HAP-1 (cell line): ENCODE data around the gene EIF1AD.
"Not testable (repeated sequence)": the region's sequence is repeated elsewhere in the genome, so short reads cannot be mapped to it uniquely, and the experiment has no call there.

Experiments used
- DNase-seq, 2 experiments: peaks; one replicate each; pipeline ENCODE4 v3.0.0-alpha.2; 2016 to 2020; ENCODE audit warnings: low spot score in 2 of 2
- H3K27me3 ChIP-seq: fragments of 250-450 bp; sonication (Bioruptor Pico); 2 replicates; pipeline ENCODE4 v1.5.1; 2020; ENCODE audit warnings: low read depth, mild to moderate bottlenecking, moderate library complexity
- H3K36me3 ChIP-seq: fragments of 250-450 bp; sonication (Bioruptor Pico); replicated peaks from 2 replicates; pipeline ENCODE4 v1.5.1; 2020; ENCODE audit warnings: mild to moderate bottlenecking
- H3K4me1 ChIP-seq: fragments of 250-450 bp; sonication (Bioruptor Pico); 2 replicates; pipeline ENCODE4 v1.5.1; 2020; ENCODE audit warnings: mild to moderate bottlenecking
- H3K4me3 ChIP-seq: fragments of 250-450 bp; sonication (Bioruptor Pico); 2 replicates; pipeline ENCODE4 v1.5.1; 2020; ENCODE audit warnings: mild to moderate bottlenecking, moderate library complexity
- H3K9me3 ChIP-seq: fragments of 250-450 bp; sonication (Bioruptor Pico); 2 replicates; pipeline ENCODE4 v1.5.1; 2020; ENCODE audit warnings: mild to moderate bottlenecking, moderate library complexity
- in situ Hi-C: fragments of 300-500 bp; cut with MboI; formaldehyde crosslinking; loops from 3 replicates; pipeline ENCODE4 v1.14.3; 2020; ENCODE audit warnings: low sequenced_read_pairs, inconsistent platforms, mixed read lengths

Gene EIF1AD

GRCh38 chr11:65961267-65962140, 40.5 kb downstream of the EIF1AD start, which contains the start of gene SART1:
TSS of gene SART1 (plus strand) at chr11:65961734. CDS start at chr11:65961781, 47 bp downstream.
- no peaks in the 10 kb centered on the region for H3K27me3 ChIP-seq
- in situ Hi-C loops: no loop called here
- peaks cover 13% of the 10 kb centered on the region for H3K4me1 ChIP-seq
- peak; percentile 95 to 98 for DNase-seq
- peak within 1 kb of the TSS; percentile 92 for H3K4me3 ChIP-seq
- H3K9me3 ChIP-seq: no peaks in the 10 kb centered on the region
- H3K36me3 ChIP-seq: peaks cover 32% of the 10 kb centered on the region

DNA sequence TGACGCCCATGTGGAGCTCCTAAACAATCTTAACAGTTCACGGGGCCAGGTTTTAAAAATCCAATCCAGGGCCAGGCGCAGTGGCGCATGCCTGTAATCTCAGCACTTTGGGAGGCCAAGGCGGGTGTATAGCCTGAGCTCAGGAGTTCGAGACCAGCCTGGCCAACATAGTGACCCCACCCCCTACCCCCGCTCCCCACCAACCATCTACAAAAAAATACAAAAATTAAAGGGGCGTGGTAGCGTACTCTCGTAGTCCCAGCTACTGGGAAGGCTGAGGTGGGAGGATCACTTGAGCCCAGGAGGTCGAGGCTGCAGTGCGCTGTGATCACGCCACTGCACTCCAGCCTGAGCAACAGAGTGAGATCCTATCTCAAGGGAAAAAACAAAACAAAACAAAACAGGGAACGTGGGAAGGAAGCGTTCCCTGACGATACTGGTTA, 41.1 kb downstream of the EIF1AD start:
- Histone ChIP-seq H3K27me3 (no peaks in the 10 kb centered on the region), H3K36me3 (peaks cover 25% of the 10 kb centered on the region), H3K9me3 (no peaks in the 10 kb centered on the region), H3K4me3 (peak overlapping the region; percentile 92), H3K4me1 (peaks cover 13% of the 10 kb centered on the region)
- DNase-seq: no peak
- in situ Hi-C loops: no loop called here

DNA sequence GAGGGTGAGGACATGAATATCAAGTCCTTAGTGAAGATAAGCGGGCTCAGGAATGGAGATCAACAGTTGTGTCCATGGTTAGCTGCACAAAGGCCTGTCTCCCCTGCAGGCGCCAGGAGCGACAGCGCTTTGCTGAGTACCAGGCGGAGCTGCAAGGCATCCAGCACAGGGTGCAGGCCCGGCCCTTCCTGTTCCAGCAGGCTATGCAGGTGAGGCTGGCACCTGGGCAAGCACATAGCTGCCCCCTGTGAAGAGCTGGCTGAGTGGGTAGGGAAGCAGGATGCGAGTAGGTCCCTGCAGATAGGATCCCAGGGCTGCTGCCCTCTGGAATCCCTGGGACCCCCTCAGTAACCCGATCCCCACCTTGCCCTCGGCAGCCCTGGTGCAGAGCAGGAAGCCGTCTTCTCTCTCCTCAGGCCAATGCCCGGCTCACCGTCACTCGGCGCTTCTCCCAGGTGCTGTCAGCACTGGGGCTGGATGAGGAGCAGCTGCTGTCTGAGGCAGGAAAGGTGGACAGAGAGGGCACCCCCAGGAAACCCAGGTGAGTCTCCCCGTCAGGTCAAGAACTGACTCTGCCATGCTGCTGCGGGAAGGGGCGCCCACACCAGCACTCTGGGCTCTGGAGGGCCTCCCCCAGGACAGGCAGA, 43.1 kb downstream of the EIF1AD start:
- Histone ChIP-seq H3K36me3 (peaks cover 6% of the 10 kb centered on the region), H3K4me1 (peaks cover 13% of the 10 kb centered on the region), H3K9me3 (no peaks in the 10 kb centered on the region), H3K4me3 (no peak overlapping the region), H3K27me3 (no peaks in the 10 kb centered on the region)
- no peak for DNase-seq
- in situ Hi-C loops: no loop called here

DNA sequence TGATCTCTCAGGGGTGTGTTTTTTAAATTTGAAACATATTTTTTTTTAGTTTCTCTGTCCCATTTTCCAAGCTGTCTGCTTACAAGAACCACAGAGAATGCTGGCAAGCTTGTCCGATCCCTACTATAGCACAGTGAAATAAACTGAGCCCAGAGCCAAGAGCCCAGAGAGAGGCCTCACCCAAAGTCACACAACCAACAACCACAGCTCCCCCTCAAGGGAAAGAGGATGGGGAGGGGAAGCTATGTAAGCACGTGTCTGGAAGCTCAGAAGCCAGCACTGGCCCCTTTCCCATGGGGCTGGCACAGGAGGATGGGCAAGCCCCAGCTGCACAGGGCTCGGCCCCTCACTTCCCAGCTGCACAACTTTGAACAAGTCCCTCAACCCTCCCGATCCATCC, 43.7 kb downstream of the EIF1AD start:
- Histone ChIP-seq H3K4me1 (peaks cover 13% of the 10 kb centered on the region), H3K4me3 (no peak overlapping the region), H3K27me3 (no peaks in the 10 kb centered on the region), H3K36me3 (peaks cover 2% of the 10 kb centered on the region), H3K9me3 (no peaks in the 10 kb centered on the region)
- in situ Hi-C loops: no loop called here
- no peak for DNase-seq

DNA sequence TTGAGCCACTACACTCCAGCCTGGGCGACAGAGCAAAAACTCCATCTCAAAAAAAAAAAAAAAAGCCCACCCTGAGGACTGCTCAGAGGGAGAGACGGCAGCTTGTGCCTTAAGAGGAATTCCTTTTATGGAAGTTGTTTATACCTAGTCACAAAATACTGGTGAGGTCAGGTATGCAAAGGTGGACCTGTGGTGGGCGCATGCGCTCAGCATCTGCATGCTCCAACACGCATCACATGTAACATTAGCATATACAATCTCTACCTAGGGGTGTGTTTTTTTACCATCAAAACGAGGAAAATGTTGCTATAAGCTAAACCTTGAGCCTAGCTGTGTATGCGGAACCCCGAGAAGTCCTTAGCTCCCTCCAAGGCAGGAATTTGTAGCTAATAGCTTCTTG, 47.2 kb downstream of the EIF1AD start:
- DNase-seq: no peak
- in situ Hi-C loops: no loop called here
- Histone ChIP-seq H3K9me3 (no peaks in the 10 kb centered on the region), H3K4me1 (no peaks in the 10 kb centered on the region), H3K36me3 (no peaks in the 10 kb centered on the region), H3K27me3 (no peaks in the 10 kb centered on the region), H3K4me3 (no peak overlapping the region)

DNA sequence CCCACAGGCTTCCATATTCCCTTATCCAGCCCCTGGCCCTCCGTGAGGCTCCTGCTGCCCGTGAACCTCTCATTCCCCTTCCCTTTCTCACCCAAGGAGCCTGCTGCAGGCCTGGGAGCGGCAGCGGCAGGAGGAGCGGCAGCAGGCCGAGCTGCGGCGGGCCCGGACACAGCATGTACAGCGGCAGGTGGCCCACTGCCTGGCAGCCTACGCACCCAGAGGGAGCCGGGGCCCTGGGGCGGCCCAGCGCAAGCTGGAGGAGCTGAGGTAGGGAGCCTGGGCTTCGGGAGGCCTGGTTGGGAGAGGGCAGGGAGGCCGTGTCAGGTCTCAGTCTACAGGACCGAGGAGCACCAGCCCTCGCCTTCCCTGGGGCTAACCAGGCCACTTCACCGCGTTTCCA, 48.5 kb downstream of the EIF1AD start:
- H3K9me3 ChIP-seq: no peaks in the 10 kb centered on the region
- in situ Hi-C loops: no loop called here
- H3K27me3 ChIP-seq: no peaks in the 10 kb centered on the region
- DNase-seq: no peak
- no peak overlapping the region for H3K4me3 ChIP-seq
- no peaks in the 10 kb centered on the region for H3K4me1 ChIP-seq
- no peaks in the 10 kb centered on the region for H3K36me3 ChIP-seq

GRCh38 chr11:65952052-65952521, 49.9 kb downstream of the EIF1AD start:
- Histone ChIP-seq H3K4me1 (no peaks in the 10 kb centered on the region), H3K27me3 (no peaks in the 10 kb centered on the region), H3K9me3 (no peaks in the 10 kb centered on the region), H3K36me3 (no peaks in the 10 kb centered on the region), H3K4me3 (no peak overlapping the region)
- no peak for DNase-seq
- in situ Hi-C loops: no loop called here

DNA sequence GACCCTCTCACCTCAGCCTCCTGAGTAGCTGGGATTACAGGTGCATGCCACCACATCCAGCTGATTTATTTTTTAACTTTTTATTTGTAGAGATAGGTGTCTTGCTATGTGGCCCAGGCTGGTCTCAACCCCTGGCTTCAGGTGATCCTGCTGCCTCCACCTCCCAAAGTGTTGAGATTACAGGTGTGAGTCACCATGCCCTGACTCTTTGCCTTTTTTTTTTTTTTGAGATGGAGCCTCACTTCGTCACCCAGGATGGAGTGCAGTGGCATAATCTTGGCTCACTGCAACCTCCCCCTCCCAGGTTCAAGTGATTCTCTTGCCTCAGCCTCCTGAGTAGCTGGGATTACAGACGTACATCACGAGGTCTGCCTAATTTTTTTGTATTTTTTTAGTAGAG, 50.3 kb downstream of the EIF1AD start:
- in situ Hi-C loops, H3K4me3 ChIP-seq, H3K27me3 ChIP-seq, H3K36me3 ChIP-seq, H3K9me3 ChIP-seq, DNase-seq, H3K4me1 ChIP-seq: not testable (repeated sequence)

DNA sequence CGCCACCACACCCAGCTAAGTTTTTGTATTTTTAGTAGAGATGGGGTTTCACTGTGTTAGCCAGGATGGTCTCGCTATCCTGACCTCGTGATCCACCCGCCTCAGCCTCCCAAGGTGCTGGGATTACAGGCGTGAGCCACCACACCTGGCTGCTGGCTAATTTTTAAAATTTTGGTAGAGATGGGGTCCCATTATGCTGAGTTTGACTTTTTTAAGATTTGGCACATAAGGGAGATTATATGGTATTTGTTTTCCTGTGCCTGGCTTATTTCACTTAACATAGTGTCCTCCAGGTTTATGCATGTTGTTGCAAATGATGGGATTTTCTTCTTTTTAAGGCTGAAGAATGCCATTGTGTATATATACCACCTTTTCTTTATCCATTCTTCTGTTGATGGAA, 51.2 kb downstream of the EIF1AD start:
- H3K4me3 ChIP-seq, in situ Hi-C loops, H3K36me3 ChIP-seq, H3K9me3 ChIP-seq, DNase-seq, H3K4me1 ChIP-seq, H3K27me3 ChIP-seq: not testable (repeated sequence)

- in situ Hi-C loops: no loop called here
- Histone ChIP-seq H3K4me1 (no peaks in the 10 kb centered on the region), H3K27me3 (no peaks in the 10 kb centered on the region), H3K9me3 (no peaks in the 10 kb centered on the region), H3K36me3 (no peaks in the 10 kb centered on the region), H3K4me3 (no peak overlapping the region)
- no peak for DNase-seq
Observed at GRCh38 chr11:65947603-65948125, 54.3 kb downstream of the EIF1AD start.

- no peaks in the 10 kb centered on the region for H3K9me3 ChIP-seq
- H3K36me3 ChIP-seq: no peaks in the 10 kb centered on the region
- no peaks in the 10 kb centered on the region for H3K27me3 ChIP-seq
- no peak for DNase-seq
- H3K4me3 ChIP-seq: no peak overlapping the region
- in situ Hi-C loops: no loop called here
- H3K4me1 ChIP-seq: no peaks in the 10 kb centered on the region
Observed at GRCh38 chr11:65947133-65947532, 54.8 kb downstream of the EIF1AD start.

DNA sequence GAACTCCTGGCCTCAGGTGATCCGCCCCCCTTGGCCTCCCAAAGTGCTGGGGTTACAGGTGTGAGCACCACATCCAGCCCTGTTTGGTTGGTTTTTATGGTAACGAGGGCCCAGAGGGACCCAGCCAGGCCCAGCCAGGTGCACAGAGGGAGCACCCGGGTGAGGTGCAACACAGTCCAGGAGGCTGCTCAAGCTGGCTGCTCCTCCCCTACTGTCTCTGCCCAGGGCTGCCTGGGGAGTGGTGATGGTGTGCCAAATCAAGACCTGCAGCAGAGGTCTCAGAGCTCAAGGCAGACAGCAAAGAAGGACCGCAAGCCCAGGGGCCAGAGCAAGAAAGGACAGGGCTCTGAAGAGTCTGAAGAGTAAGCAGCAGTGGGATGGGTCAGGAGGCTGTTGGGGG, 55.3 kb downstream of the EIF1AD start:
- Histone ChIP-seq H3K4me3 (no peak overlapping the region), H3K4me1 (no peaks in the 10 kb centered on the region), H3K9me3 (no peaks in the 10 kb centered on the region), H3K27me3 (no peaks in the 10 kb centered on the region), H3K36me3 (no peaks in the 10 kb centered on the region)
- DNase-seq: no peak
- in situ Hi-C loops: no loop called here
